Prostate gland (tissue), 2 donors: Measurements from ENCODE around the gene CACNA2D1.

ENCODE experiments used
- POLR2A ChIP-seq: fragments of 450-650 bp; IDR thresholded peaks from one replicate; pipeline ENCODE4 v1.6.1; 2016; ENCODE audit warnings: antibody characterized with exemption, mild to moderate bottlenecking
- POLR2AphosphoS5 ChIP-seq: sonication (generic); formaldehyde crosslinking; IDR thresholded peaks from one replicate; pipeline ENCODE4 v1.6.1; 2017; ENCODE audit warnings: antibody characterized with exemption
- TF ChIP-seq, protein P1 (sequence below), 4 experiments: fragments of 200-600 bp in 2 of 4; fragments of 450-650 bp in 2 of 4; sonication (generic) in 2 of 4; IDR thresholded peaks; 1 replicate in 3 of 4; 2 replicates in 1 of 4; pipeline ENCODE4 v1.5.1; 2016 to 2019; ENCODE audit warnings: antibody characterized with exemption in 4 of 4, mild to moderate bottlenecking in 2 of 4, moderate library complexity in 2 of 4

- TF ChIP-seq POLR2A: no peak
- TF ChIP-seq, protein P1, sequence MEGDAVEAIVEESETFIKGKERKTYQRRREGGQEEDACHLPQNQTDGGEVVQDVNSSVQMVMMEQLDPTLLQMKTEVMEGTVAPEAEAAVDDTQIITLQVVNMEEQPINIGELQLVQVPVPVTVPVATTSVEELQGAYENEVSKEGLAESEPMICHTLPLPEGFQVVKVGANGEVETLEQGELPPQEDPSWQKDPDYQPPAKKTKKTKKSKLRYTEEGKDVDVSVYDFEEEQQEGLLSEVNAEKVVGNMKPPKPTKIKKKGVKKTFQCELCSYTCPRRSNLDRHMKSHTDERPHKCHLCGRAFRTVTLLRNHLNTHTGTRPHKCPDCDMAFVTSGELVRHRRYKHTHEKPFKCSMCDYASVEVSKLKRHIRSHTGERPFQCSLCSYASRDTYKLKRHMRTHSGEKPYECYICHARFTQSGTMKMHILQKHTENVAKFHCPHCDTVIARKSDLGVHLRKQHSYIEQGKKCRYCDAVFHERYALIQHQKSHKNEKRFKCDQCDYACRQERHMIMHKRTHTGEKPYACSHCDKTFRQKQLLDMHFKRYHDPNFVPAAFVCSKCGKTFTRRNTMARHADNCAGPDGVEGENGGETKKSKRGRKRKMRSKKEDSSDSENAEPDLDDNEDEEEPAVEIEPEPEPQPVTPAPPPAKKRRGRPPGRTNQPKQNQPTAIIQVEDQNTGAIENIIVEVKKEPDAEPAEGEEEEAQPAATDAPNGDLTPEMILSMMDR (IDR thresholded peaks at IDR 0.05): no peak
- TF ChIP-seq POLR2AphosphoS5: no peak
Observed at GRCh38 chr7:82446897-82447296, 3.3 kb upstream of the CACNA2D1 start.
